Stimulated activated CD4-positive, alpha-beta T cell treated with anti-CD3 and anti-CD28 coated beads, Interleukin-1b, Interleukin-23, amount 100 ng/mL, for 48 hours (primary cell): ENCODE data around the gene FIBCD1.

Experiments used
- DNase-seq: peaks from one replicate; pipeline ENCODE4 v3.0.0-alpha.2; 2020

FIBCD1 gene

DNA sequence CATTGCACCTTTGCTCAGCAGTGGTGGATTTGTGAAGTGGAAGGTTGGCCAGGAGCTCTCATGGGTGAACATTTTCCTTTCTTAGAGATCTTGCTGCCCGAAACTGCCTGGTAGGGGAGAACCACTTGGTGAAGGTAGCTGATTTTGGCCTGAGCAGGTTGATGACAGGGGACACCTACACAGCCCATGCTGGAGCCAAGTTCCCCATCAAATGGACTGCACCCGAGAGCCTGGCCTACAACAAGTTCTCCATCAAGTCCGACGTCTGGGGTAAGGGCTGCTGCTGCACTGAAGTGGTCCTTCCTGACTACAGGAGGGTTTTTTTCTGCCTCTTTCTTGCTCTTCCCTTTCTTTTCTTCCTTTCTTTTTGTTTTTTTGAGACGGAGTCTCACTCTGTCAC lies 64.3 kb downstream of the FIBCD1 start:
- no peak for DNase-seq

DNA sequence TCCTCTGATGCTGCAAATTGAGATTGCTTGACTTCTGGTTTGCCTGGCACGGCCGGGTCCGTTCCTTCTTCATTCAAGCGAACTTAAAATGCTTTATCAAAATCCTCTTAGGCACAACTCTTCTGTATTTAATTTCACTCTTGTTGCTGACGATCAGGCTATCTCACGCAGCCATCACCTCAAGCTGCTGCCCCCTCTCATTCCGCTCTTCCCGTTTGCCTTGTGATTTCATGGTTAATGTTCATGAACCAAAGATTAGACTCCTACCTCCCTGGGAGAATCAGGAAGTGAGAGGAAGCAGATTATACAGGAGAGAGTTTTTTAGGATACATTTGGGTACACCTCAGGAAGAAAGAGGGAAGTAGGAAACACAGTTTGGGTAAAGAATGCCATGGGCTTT lies 65.1 kb downstream of the FIBCD1 start:
- DNase-seq: no peak

DNA sequence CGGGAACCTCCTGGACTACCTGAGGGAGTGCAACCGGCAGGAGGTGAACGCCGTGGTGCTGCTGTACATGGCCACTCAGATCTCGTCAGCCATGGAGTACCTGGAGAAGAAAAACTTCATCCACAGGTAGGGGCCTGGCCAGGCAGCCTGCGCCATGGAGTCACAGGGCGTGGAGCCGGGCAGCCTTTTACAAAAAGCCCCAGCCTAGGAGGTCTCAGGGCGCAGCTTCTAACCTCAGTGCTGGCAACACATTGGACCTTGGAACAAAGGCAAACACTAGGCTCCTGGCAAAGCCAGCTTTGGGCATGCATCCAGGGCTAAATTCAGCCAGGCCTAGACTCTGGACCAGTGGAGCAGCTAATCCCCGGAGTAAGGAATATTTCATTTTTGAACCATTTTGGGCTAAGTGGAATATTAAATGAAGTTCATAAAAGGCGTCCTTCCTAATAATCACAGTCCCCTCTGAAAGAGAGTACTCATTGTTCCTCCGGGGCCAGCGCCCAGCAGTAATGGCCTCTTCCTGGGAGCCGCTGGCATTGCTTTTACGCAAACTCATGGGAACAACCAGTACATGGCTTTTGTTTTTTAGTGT lies 66.0 kb downstream of the FIBCD1 start:
- no peak for DNase-seq

DNA sequence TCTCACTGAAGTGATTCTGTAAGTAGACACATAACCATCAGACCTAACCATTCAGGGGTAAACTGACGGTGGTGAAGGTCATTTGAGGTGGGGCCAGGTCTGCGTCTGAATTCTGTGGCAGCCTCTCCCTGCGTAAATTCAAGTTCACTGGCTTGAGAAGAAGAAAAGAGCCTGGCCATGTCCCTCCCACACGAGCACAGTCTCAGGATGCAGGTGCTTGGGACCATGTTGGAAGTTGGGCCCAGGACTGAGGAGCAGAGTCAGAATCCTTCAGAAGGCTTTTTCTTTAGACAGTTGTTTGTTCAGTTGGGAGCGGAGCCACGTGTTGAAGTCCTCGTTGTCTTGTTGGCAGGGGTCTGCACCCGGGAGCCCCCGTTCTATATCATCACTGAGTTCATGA lies 66.5 kb downstream of the FIBCD1 start:
- DNase-seq: no peak

DNA sequence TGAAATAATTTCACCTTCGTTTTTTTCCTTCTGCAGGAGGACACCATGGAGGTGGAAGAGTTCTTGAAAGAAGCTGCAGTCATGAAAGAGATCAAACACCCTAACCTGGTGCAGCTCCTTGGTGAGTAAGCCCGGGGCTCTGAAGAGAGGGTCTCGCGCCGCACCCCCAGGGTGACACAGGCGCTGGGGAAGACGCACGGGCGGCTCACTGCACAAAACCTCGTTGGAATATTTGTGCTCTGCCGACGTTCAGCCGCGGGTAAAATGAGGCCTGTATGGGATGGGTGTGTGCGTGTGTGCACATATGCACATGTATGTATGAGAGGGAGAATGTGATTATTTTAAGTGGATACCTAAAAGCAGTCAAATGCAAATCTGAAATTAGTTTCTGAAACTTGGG lies 67.0 kb downstream of the FIBCD1 start:
- no peak for DNase-seq

DNA sequence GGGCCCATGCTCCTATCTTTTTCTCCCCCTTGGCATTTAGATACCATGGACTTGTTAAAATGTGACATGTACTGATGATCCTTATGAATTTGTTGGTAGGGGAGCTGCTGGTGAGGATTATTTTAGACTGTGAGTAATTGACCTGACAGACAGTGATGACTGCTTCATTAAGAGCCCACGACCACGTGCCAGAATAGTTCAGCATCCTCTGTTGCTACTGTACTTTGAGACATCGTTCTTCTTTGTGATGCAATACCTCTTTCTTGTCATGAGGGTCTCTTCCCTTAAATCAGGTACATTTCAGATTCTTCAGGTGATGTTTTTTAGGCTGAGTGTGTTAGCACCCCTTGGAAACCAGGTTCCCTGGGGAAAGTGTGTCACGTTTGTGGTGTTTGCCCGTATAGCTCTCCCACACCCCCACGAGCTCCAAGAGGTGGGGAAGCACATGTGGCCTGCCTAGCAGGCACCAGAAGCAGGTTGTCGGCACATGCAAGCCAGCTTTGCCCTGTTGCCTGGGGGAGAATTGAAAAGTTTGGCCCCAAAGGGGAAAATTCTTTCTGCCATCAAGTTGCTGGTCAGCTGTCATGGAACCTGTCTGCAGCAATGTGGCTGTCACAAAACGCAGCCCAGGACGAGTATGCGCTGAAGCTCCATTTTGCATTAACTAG lies 67.5 kb downstream of the FIBCD1 start:
- DNase-seq: no peak

DNA sequence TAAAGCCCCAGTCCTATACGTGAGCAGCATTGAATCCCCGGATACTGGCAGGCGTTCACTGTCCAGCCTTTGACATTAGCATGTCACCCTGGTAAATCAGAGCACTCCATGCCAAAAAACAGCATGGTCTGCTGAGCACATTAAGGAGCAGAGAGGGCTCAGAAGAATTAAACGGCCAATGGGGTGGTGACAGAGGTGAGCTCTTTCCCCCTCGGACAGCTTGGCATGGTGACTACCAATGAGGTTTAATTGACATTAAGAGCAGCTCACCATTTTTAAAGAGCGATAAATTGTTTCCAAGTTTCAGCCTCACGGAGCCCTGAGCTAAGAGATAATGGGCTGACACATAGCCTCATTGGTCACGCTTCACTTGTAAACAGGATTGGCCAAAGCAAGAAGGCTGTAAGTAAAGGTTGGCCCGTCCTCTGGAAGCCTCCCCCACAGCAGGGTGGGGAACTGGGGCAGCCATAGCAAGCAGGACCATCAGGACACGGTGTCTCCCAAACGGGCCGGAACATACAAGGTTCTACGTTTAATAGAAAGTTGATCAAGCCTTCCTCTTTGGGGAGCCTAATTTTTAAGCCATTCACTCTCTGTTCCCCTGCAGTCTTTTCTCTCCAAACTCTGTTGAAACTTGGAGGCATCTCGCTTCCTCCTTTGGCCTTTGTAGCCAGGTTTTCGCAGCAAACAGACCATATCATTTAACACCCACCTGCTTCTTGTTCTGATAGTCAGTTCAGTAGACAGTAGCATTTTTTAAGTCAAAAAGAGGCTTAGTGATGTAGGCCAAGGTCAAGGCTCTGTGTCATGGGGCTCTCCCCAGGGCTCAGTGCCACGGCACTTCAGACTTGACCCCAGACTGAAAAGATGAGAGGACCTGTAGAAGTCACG lies 68.3 kb downstream of the FIBCD1 start:
- DNase-seq: no peak

DNA sequence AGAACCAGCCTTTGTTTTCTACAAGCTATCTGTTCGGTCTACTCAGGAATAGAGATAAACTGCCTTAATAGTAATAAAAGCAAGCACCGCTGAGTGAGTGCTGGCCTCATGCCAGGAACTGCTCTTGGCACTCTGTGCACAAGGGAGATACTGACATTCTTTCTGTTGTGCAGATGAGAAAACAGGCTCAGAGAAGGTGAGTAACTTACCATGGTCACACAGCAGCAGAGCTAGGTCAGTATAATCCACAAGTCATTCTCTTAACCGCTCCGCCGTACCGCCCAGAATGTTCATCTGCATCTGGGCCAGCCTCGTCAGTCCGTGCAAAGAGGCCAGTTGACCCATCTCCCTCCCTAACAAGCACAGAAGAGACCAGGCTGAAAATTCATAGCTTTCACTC lies 69.8 kb downstream of the FIBCD1 start:
- no peak for DNase-seq

DNA sequence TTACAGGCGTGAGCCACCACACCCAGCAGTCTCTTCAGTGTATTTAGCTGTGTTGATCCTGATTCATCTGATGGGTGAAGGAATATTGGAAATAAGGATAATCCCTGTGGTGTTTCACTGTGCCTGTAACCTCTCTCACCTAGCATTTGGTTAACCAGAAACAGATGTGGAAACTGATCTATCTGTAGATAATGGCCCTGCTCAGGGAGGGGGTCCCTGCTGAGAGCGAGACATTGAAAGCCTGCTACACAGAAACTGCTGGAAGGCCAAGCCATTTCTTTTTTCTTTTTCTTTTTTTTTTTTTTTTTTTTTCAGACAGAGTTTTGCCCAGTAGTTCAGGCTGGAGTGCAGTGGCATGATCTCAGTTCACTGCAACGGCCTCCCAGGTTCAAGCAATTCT lies 70.8 kb downstream of the FIBCD1 start:
- no peak for DNase-seq

DNA sequence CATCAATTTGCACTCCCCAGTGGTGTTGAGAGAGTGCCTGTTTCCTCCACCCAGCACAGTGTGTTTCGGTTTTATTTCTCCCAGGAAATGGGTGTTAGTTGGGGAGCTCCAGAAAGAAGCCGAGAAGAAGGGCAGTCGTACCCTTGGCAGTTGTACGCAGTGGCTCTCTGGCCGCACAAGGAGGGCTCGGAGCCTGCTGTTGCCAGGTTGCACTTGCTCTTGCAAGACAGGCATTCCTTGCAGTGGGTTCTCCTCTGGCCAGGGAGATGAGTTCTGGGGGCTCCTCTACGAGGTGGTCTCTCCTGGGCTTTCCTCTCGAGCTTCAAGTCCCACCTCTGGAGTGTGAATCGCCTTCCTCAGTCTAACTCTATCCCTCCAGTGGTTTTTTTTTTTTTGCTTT lies 71.5 kb downstream of the FIBCD1 start:
- DNase-seq: no peak

DNA sequence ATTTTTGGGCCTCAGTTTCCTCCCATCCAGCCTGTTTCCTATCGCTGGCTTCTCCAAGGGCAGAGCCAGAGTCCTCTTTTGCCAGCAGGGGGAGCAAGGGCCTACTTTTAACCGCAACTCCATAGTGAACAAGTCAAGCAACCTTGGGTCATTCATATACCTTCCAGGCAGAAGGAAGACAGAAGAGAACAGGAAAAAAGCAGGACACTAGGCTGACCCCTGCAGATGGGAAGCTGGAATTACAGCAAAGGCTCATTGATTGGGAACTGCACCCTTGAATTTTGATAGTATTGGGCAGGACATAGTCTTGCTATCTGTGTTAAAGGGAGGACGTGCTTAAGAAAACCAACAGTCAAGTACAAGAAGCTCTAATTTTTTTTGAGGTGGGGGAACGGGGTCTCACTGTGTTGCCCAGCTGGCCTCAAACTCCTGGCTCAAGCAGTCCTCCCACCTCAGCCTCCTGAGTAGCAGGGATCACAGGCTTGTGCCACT lies 72.5 kb downstream of the FIBCD1 start:
- DNase-seq: peak; percentile 43

DNA sequence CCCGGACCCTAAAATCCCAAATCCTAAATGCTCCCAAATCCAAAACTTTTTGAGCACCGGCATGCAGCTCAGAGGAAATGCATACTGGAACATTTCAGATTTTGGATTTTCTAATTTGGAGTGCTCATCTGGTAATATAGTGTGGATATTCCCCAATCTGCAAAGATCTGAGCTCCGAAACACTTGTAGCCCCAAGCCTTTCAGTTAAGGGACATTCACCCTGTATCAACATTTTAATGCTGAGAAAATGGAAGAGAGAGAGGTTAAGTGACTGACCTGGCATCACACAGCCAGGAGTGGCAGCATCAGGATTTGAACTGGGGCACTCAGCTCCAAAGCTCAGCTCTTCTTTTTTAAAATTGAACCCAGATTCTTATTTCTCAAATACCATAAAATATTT lies 73.1 kb downstream of the FIBCD1 start:
- DNase-seq: no peak

DNA sequence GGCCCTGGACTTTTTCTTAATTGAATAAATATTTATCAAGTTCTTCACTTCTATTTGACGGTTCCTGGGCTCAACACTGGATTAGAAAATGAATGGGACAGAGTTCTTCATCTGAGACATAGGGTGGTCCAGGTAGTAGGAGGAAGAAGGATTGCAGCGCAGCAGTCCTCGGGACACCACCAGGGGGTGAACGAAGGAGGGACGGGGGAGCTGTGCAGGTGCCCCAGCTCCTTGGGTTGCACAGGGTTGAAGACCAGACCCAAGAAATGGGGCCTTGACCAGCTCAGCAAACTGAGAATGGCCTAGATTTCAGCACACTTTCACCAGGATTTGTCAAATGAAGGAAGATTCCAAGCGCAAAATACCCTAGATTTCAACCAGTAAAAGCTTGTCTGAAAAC lies 74.5 kb downstream of the FIBCD1 start:
- DNase-seq: no peak

DNA sequence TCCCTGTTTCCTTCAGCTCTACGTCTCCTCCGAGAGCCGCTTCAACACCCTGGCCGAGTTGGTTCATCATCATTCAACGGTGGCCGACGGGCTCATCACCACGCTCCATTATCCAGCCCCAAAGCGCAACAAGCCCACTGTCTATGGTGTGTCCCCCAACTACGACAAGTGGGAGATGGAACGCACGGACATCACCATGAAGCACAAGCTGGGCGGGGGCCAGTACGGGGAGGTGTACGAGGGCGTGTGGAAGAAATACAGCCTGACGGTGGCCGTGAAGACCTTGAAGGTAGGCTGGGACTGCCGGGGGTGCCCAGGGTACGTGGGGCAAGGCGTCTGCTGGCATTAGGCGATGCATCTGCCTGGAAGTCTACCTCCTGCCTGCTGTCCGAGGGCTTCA lies 76.3 kb downstream of the FIBCD1 start:
- DNase-seq: no peak

DNA sequence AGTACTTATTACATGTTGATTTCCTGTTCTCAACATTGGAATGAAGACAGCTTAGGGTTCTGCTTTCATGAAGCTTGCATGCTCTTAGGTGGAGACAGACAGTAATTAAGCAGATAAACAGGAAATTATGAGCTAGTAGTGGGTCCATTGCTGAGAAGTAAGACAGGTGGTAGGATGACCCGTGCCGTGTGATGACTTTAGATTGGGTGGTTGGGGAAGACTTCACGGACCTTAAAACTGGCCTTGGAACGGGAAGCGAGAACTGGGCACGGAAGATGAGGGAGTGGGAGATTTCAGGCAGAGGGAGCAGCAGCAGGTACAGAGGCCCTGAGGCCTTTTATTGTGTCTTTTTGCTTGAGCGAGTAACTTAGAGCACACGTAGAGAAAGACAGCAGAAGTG lies 76.8 kb downstream of the FIBCD1 start:
- no peak for DNase-seq

DNA sequence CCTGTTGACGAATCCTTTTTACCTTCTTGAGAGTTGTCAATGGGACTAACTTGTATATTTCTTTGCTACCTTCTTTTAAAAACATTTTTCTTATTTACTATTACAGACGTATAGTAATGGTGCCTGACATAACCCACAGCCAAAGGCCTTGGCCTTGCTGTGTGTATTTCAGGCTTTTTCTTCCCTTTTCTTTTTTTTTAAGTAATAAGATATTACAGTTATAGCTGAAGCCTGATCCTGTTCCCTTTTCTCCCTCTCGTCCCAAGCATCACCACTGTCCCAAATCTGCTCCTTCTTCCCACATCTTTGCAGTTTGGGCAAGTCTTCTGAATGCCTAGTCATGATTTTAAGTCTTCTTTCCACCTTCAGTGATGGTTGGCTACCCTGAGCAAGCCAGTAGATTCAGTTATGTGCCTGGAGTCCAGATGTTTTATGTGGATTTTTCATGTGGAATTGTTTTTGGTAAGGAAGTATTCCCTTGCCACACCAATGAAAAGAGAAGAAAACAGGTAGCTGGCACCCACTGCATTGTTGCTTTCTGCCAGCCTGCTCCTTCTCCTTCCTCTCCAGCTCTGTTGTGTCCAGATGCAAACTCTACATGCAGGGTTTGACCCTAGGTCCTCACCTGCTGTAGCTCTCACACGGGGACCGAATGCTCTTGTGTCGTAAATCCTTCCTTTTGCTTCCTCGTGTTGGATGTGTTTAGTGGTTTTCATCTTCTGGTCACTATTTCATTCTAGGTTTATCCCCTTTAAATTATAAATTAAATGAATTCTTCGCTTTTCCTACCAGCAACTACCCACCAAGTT lies 77.5 kb downstream of the FIBCD1 start:
- no peak for DNase-seq

DNA sequence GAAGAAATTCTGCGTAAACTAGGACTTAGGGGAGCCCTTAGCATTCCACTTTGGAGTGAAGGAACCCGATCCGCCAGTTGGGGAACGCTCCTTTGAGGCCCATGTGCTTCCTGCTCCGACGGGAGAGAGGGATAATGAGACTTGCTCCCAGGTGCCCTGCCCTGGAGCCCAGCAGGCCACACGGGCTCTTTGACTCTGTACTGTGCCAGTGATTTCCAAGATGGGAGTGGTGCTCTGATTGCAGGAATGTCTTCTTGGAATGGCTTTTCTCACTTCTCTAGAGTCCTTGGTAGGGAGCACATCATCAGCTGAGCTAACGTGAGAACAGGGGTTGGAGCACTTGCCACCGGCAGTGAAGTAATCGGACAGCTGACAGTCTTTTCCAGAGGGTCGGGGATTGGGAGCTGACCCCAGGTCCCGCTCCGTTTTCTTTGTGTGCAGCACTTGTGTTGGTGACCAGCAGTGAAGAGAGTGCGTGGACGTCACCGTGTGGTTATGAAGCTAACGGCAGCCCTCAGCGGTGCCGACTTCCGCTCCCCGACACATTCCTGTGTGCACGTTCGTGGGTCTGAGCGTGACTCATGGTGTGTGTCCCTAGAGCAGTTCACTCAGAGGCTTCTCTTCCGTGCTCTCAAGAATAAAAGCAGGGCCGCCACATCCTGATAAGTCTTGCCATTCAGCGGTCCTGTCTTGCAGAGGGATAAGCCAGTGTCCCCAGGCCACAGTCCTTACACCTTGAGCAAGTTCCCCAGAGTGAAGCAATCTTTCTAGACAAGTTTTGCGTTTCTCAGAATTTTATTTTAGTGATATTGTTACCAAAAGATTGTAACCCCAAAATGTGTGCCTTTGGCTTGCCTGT lies 78.4 kb downstream of the FIBCD1 start:
- DNase-seq: no peak

DNA sequence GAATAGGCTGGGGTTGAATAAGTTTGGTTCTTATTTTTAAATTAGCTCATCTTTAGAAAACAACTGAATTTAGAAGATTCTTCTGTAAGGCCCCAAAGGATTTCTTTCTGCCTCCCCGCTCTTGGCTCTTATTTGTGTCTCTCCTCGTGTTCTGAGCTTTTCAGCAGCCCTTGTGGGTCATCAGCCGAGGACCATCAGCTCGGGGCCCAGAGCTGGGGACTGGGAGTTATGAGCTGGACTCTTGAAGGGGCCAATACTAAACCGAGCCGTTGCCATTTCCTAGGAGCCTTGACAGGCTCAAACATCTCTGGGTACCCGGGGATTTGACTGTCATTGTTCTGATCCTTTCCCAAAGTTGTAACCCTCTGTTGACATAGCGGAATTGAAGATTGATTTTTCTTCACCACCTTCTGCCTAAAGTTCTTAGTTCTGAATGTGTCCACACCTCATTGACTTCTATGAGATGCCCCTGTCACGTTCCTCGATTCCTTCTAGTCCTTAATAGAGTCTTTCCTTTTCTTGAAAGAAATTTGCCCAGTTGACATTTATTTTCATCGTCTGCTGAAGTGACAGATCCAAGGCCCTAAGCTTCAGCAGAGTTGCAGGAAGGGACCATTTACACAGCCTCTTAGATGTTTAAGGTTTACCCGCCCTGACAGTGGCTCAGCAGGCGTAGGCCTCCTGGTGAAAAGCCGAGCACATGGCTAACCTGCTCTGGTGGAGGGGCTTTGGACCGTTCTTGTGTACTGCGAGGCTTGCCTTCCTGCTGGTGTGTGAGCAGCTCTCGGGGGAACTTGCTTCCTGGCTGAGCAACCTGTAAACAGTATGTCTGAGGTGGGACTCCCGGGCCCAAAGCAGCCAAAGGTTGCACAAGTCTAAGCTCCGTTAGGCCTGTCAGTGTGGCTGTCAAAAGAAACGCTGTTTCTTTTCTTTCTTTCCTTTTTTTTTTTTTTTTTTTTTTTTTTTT lies 80.0 kb downstream of the FIBCD1 start:
- DNase-seq: no peak

DNA sequence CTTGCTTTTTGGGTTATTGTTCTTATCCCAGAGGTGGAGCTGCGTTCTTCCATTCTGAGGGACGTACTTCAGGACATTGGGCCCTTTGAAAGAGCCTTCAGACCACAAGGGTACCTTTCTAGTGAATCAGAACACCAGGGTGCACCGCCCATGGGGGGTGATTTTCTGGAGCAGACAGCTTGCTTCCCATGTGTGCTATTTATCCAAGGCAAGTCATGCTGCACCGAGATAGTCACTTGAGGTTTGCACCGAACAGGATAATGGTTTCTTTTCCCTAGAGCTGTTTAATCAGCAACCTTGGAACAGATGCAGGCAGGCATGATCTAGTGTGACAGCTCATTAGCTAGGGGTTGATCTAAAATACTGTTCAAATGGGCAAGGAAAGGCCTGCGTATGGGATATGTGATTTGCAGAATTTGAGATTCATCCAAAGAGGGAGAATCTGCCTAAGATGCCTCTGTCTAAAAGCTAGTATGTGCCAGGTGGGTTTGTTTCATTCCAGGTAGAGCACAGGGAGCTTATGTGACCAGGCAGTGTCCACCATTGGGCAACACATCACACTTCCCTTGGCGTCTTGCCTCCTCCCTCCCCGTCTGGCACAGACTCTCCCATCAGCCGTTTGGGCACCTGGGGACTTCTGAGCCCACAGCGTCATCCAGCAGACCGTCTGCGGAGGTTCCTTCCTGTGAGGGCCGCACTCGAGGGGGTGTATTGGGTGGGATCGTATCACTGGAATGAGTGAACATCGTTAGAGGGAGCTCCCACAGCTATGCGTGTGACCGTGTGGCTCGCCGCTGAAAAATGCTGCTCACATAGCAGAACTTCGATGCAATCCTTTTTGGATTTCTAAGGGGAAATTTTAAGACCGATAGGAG lies 80.9 kb downstream of the FIBCD1 start:
- no peak for DNase-seq

DNA sequence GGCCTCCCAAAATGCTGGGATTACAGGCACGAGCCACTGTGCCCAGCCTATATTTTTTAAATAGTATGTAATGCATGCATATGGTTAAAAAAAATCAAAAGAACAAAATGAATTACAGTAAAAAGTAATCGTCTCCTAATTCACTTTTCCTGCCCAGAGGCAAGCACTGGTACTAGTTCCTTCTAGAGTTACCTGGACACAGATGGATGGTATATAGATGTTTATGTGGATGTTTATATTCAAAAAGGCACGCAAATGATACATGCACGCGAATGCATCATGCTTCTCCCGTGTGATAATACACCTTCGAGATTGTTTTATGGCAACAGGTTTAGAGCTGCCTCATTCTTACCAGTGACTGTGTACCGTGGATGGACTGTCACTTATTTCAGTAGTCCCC lies 82.6 kb downstream of the FIBCD1 start:
- DNase-seq: no peak
